ENCODE data around the gene C2orf68. TPM values are rescaled to one million over a fixed set of nuclear protein-coding genes. Genes with fewer than 3 reads are reported as not detected.

C2orf68 gene
- total and polyA plus RNA-seq, 2 of the 13 experiments (the other 11 are each of a cell fraction or from before 2014, with no cell fraction given): 47.1 to 77.4 TPM

DNA sequence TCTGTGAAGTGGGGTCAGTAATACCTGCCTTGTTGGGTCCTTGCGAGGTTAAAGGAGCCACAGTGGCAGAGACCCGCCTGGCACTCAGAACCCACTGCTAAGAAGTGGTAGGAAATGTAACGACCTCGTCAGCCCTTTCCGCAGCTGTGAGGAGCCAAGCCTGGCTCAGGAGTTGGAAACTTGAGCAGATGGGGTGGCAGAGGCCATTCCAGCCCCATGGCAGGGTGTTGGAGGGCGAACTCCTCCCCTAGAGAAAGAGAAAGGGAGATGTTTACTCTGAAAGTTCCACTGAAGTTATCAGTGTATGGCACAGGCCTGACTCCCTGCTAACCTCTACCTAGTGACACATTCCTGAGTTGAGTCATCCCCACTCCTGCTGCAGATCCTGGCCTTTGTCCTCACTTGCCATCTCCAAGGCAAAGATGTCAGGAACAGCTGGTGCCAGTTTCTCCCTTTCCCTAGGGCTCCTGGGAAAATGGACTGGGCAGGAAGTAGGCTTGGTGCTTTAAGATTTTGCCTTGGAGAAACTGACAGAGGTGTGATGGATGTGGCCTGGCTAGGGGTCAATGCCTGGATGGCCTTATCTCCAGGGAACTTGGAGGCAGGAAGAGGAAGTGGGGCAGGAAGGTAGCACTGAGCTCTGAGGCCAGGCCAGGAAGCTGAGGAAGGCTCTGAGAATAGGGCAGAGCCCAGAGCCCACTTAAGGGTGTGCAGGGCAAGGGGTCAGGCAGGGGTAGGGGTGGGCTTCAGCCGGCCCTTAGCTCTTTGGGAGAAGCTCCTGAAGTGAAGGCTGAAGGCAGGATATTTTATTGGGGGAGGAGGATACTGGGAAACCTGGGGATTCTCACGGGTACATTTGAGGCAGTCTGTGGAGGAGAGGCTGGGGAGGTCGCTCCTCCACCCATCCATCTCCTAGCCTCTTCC, 26.7 kb downstream of the C2orf68 start (continued):
- TF ChIP-seq, protein P1, sequence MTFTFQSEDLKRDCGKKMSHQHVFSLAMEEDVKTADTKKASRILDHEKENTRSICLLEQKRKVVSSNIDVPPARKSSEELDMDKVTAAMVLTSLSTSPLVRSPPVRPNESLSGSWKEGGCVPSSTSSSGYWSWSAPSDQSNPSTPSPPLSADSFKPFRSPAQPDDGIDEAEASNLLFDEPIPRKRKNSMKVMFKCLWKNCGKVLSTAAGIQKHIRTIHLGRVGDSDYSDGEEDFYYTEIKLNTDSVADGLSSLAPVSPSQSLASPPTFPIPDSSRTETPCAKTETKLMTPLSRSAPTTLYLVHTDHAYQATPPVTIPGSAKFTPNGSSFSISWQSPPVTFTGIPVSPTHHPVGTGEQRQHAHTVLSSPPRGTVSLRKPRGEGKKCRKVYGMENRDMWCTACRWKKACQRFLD (CRISPR knock-in tag; IDR thresholded peaks at IDR 0.05; ENCODE audit: borderline replicate concordance): peak; percentile 81; the same call in 1 of the 2 replicates
- TF ChIP-seq ATF4 (CRISPR knock-in tag; IDR thresholded peaks at IDR 0.05) (peak in 1 of 2 experiments; percentile 76; a peak in 2 of 4 replicates), NFE2L2 (IDR thresholded peaks at IDR 0.05; ENCODE audit: low read length) (no peak), FOXK2 (IDR thresholded peaks at IDR 0.05) (peak; percentile 88), GFI1 (CRISPR knock-in tag; IDR thresholded peaks at IDR 0.05; ENCODE audit: borderline replicate concordance) (0 out of 2 replicates have a peak, but pooled peaks have one; percentile 83), ZNF484 (CRISPR knock-in tag; IDR thresholded peaks at IDR 0.05; ENCODE audit: borderline replicate concordance, low read depth) (no peak), RARG (CRISPR knock-in tag; IDR thresholded peaks at IDR 0.05; ENCODE audit: low read depth) (0 out of 2 replicates have a peak, but pooled peaks have one; percentile 28), RFX3 (CRISPR knock-in tag; IDR thresholded peaks at IDR 0.05) (peak; percentile 40), ZNF552 (CRISPR knock-in tag; IDR thresholded peaks at IDR 0.05; ENCODE audit: borderline replicate concordance) (0 out of 2 replicates have a peak, but pooled peaks have one; percentile 14), ZNF530 (CRISPR knock-in tag; IDR thresholded peaks at IDR 0.05; ENCODE audit: low read depth) (no peak), MED1 (CRISPR knock-in tag; IDR thresholded peaks at IDR 0.05) (peak; percentile 80), PRPF4 (IDR thresholded peaks at IDR 0.05; ENCODE audit: low read depth, low read length, poor library complexity, severe bottlenecking) (no peak), ZNF546 (CRISPR knock-in tag; conservative IDR thresholded peaks at IDR 0.05) (0 out of 2 replicates have a peak, but pooled peaks have one; percentile 6), TBL1XR1 (IDR thresholded peaks at IDR 0.05; ENCODE audit: borderline replicate concordance, low read length, partially characterized antibody) (peak; percentile 72), TCF12 (IDR thresholded peaks at IDR 0.05) (no peak), TCF12 (CRISPR knock-in tag; IDR thresholded peaks at IDR 0.05) (no peak), SAFB2 (CRISPR knock-in tag; IDR thresholded peaks at IDR 0.05; ENCODE audit: borderline replicate concordance, low read depth) (peak; percentile 63; the same call in 1 of the 2 replicates), ZNF562 (CRISPR knock-in tag; IDR thresholded peaks at IDR 0.05; ENCODE audit: borderline replicate concordance) (no peak), BRCA1 (CRISPR knock-in tag; IDR thresholded peaks at IDR 0.05) (0 out of 2 replicates have a peak, but pooled peaks have one; percentile 56), STAT6 (CRISPR knock-in tag; IDR thresholded peaks at IDR 0.05; ENCODE audit: borderline replicate concordance) (no peak), MIER3 (CRISPR knock-in tag; IDR thresholded peaks at IDR 0.05; ENCODE audit: borderline replicate concordance) (peak; percentile 96; the same call in 1 of the 2 replicates), ZNF772 (CRISPR knock-in tag; IDR thresholded peaks at IDR 0.05) (peak; percentile 47), SOX13 (IDR thresholded peaks at IDR 0.05) (no peak; the same call in 1 of the 2 replicates), SOX13 (CRISPR knock-in tag; conservative IDR thresholded peaks at IDR 0.05 in 1 of 2, IDR thresholded peaks at IDR 0.05 in 1 of 2) (peak; percentile 5 to 84; a peak in 2 of 4 replicates)
